ENCODE results near the gene NAT16. TPM values are rescaled to one million over a fixed set of nuclear protein-coding genes. Genes with fewer than 3 reads are reported as not detected.

NAT16 gene
- total RNA-seq, 4 donors from 2014 or later, result 0.29 to 1.4 TPM; not detected in 2

GRCh38 chr7:101220295-101220694 lies 40.2 kb upstream of the NAT16 start:
- 83 to 88% methylated on average over 5 of the region's 5 CpGs for WGBS, 2 donors
- no peak overlapping the region for H3K27ac ChIP-seq
- no peaks in the 10 kb centered on the region for H3K9me3 ChIP-seq
- peaks cover 26 to 29% of the 10 kb centered on the region in 2 donors for H3K36me3 ChIP-seq
- no peak for TF ChIP-seq CTCF (IDR thresholded peaks at IDR 0.05)
- no peak for TF ChIP-seq POLR2A (IDR thresholded peaks at IDR 0.05)
- no peaks in the 10 kb centered on the region for H3K27me3 ChIP-seq
- DNase-seq, result no peak
- H3K4me3 ChIP-seq (replicated peaks in 1 of 3), result no peak overlapping the region
- H3K4me1 ChIP-seq, result peaks cover 19 to 30% of the 10 kb centered on the region in 2 donors
- intact Hi-C loops (cut with DNase I), result no loop called here

- Histone ChIP-seq H3K27me3 (no peaks in the 10 kb centered on the region), H3K36me3 (peaks cover 13 to 15% of the 10 kb centered on the region in 2 donors), H3K4me1 (peaks cover 19 to 30% of the 10 kb centered on the region in 2 donors), H3K27ac (peak overlapping the region; percentile 89 to 96 (median 93)), H3K4me3 (replicated peaks in 1 of 3) (peak overlapping the region; percentile 84 to 86 (median 86)), H3K9me3 (no peaks in the 10 kb centered on the region)
- 3 to 6% methylated on average over 26 of the region's 26 CpGs for WGBS, 2 donors
- intact Hi-C loops (cut with DNase I), result no loop called here
- TF ChIP-seq POLR2A (IDR thresholded peaks at IDR 0.05) (no peak), CTCF (IDR thresholded peaks at IDR 0.05) (no peak)
- peak; percentile 26 to 34 for DNase-seq
Measured at GRCh38 chr7:101218236-101219125, 38.4 kb upstream of the NAT16 start.

GRCh38 chr7:101217388-101218235 lies 37.5 kb upstream of the NAT16 start, which contains the start of the genes PLOD3 and ZNHIT1:
TSS of gene PLOD3 (minus strand) at chr7:101217581. CDS start at chr7:101217274, 307 bp downstream.
TSS of gene ZNHIT1 (plus strand) at chr7:101218165. CDS start at chr7:101218196, 31 bp downstream.
- peak; percentile 97 to 98 for DNase-seq
- Histone ChIP-seq H3K4me3 (replicated peaks in 1 of 3) (peak within 1 kb of the TSS; percentile 84 to 86 (median 86)), H3K27me3 (no peaks in the 10 kb centered on the region), H3K27ac (peak within 1 kb of the TSS; percentile 89 to 96 (median 93)), H3K36me3 (peaks cover 9% of the 10 kb centered on the region in 2 donors), H3K9me3 (no peaks in the 10 kb centered on the region), H3K4me1 (peaks cover 19 to 30% of the 10 kb centered on the region in 2 donors)
- TF ChIP-seq POLR2A (IDR thresholded peaks at IDR 0.05), result peak in 1 of 2 donors; percentile 36
- TF ChIP-seq CTCF (IDR thresholded peaks at IDR 0.05), result peak in 3 of 6 experiments; percentile 19 to 27 (median 24)
- intact Hi-C loops (cut with DNase I), result no loop called here
- 1 to 2% methylated on average over 32 to 51 of the region's 57 CpGs for WGBS, 2 donors

- H3K27ac ChIP-seq, result peak overlapping the region; percentile 89 to 96 (median 93)
- no peaks in the 10 kb centered on the region for H3K9me3 ChIP-seq
- peak overlapping the region; percentile 80 to 86 (median 86) for H3K4me3 ChIP-seq (replicated peaks in 1 of 3)
- H3K4me1 ChIP-seq, result peaks cover 19 to 30% of the 10 kb centered on the region in 2 donors
- intact Hi-C loops (cut with DNase I), result no loop called here
- H3K36me3 ChIP-seq, result peaks cover 10 to 14% of the 10 kb centered on the region in 2 donors
- no peak for TF ChIP-seq POLR2A (IDR thresholded peaks at IDR 0.05)
- WGBS, 2 donors, result 0% methylated on average over 6 of the region's 34 CpGs
- no peaks in the 10 kb centered on the region for H3K27me3 ChIP-seq
- no peak for DNase-seq
Measured at GRCh38 chr7:101216860-101217387, 36.8 kb upstream of the NAT16 start.
